GM18511 (cell line): ENCODE measurements around the gene FAM217A.

Experiments used
- ATAC-seq: cut with Tn5 transposase; IDR thresholded peaks from one replicate; pipeline ENCODE4 v1.9.1; 2021; ENCODE audit warnings: mild to moderate bottlenecking, moderate library complexity; ENCODE audit not compliant: unreplicated experiment

FAM217A gene

GRCh38 chr6:4088704-4089103, 9.8 kb upstream of the FAM217A start:
- no peak for ATAC-seq

DNA sequence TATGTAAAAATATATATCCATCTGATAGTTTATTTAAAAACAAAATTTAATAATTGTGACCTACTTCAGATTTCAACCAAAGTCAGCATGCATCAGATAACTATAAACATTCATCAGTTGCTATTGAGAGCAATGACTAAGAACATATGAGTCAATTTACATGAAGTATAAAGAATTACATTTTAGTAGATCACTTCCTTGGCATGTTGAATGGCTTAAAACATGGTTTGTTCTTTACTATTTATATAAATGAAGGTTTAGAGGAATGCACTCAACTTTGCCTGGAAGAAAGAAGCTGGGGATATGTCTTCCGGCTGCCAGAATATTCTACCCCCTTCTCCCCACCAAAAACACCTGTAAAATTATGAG, 6.4 kb upstream of the FAM217A start:
- no peak for ATAC-seq

DNA sequence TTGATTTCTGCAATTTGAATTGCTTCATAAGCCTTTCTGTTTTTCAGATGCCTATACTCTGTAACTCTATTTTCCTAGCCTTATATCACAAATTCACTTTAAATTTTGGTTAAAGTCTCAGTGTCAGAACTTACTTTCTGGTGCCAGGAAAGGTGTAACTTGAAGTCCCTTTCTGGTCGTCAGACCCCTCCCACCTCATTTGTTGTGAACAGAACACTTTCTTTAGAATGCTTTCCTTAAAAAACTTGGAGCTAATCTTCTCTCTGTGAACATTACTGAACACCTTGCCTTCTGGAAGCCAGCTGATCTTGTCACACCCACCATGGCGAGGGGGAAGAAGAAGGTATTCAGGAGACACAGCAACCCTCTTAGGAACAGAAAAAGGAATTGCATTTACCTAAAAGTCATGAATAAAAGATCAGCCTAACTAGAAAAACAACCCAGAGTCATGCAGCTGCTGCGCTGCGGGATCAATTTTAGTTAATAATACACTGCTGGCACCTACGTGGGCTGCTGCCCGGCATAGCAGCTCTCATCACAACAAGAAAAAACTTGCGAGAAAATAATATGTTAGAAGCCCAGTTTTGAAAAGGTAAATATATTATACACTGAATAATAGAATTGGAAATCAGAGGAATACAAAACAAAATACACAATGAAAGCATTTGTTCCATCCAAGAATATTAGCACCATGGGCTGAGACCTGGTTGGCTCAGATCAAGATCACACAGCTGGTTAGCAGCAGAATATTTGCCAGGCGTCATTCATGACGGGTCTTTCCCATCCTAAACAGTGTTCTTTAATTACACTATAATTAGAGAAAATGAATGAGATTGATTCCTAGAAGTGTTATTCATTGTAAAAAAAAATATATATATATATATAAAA, 5.8 kb upstream of the FAM217A start:
- ATAC-seq = no peak

- ATAC-seq = no peak
Measured at GRCh38 chr6:4074478-4075235, 4.3 kb downstream of the FAM217A start.

- ATAC-seq = no peak
Measured at GRCh38 chr6:4071330-4071729, 7.6 kb downstream of the FAM217A start.

DNA sequence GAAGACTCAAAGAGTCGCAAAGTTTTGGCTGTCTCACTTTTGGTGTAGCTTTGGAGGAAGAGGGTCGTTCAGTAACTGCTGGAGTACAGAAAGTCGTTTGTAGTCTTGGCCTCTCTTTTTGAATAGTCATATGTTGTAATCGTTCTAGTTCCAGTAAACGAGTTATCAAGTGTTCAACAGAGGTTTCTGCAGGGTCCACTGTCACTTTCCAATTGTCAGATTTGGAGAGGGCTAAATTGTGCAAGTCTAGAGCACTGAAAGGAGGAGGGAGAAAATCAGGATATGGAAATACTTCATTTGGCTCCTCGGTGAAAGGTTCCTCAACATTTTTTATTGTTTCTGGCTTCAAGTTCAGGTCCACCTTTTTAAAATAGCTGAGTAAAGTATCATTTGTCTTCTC, 9.7 kb downstream of the FAM217A start:
- no peak for ATAC-seq

DNA sequence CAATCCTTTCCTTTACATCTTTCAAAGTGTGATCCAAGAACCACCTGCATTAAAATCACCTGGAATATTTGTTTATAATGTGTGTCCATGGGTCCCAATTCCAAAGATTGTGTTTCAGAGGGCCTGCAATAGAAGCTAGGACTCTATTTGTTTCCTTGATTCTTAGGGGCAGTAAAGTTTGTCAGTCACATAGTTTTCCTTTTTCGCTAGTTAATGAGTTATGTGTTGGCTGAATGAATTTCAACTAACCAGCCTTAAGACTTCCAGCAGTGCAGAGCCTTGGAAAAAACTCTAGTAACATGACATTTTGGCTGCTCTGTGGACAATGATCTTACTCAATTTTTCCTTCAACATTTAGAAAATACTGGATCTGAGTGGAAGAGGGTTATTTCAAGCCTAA, 11.3 kb downstream of the FAM217A start:
- no peak for ATAC-seq

- no peak for ATAC-seq
Measured at GRCh38 chr6:4066029-4066755, 12.7 kb downstream of the FAM217A start.

- ATAC-seq = no peak
Measured at GRCh38 chr6:4059115-4059777, 19.7 kb downstream of the FAM217A start.

- no peak for ATAC-seq
Measured at GRCh38 chr6:4057036-4057435, 21.9 kb downstream of the FAM217A start.

DNA sequence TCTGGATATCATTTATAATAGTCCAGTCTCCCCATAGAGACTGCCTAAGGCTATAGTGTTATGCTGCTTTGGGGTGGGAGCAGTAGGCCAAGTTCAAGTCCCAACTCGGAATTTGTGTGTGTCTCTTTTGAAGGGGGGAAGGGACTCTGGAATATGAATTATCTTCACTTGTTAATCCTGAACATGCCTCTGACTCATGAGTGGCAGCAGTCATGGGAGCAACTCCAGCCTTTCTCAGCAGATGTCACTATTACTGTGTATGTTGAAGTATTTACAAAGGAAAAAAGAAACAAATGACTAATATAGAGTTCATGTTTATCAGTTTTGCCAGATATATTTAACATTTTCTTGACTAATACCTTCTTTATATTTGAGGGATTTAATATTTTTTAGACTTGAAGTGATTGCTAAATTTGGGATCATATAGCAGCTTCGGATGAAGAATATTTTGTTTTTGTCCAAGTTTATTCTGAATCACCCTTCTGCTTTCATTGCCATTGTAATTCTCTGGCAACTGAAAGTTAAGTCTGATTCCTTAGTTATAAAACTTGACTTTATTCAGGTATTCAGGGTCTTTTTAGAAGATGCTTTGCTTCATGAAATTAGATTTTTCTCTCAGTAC, 23.4 kb downstream of the FAM217A start:
- no peak for ATAC-seq

- ATAC-seq = no peak
Measured at GRCh38 chr6:4049246-4049645, 29.7 kb downstream of the FAM217A start.

- ATAC-seq = no peak
Measured at GRCh38 chr6:4041480-4041879, 37.5 kb downstream of the FAM217A start.

DNA sequence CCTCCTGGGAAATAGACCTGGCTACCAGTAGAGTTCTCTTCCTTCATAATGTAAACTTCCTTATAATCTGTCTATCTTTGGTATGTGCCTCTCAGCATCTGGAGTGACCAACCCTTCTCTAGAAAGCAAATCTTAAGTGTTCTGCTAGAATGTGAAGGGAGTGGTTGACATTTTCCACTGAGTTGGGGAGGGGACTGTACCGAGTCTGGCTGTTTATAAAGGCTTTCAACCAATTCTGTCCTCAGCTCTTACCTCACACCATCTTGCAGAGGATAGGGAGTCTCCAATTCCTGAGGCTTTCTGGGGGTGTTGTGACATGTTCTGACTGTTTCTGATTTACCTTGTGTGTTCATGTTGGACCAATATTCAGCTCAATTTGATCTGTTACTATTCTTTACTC, 39.6 kb downstream of the FAM217A start:
- ATAC-seq = no peak

DNA sequence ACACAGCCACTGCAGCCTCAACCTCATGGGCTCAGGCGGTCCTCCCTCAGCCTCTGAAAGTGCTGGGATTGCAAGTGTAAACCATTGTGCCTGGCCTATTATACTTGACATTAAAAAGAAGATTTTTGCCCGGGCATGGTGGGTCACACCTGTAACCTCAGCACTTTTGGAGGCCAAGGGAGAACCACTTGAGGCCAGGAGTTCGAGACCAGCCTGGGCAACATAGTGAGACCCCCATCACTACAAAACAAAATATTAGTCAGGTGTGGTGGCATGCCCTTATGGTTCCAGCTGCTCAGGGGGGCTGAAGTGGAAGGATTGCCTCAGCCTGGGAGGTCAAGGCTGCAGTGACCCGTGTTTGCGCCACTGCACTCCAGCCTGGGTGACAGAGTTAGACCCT, 42.4 kb downstream of the FAM217A start:
- ATAC-seq = no peak

- no peak for ATAC-seq
Measured at GRCh38 chr6:4032475-4032874, 46.5 kb downstream of the FAM217A start.

- no peak for ATAC-seq
Measured at GRCh38 chr6:4031442-4031841, 47.5 kb downstream of the FAM217A start.

DNA sequence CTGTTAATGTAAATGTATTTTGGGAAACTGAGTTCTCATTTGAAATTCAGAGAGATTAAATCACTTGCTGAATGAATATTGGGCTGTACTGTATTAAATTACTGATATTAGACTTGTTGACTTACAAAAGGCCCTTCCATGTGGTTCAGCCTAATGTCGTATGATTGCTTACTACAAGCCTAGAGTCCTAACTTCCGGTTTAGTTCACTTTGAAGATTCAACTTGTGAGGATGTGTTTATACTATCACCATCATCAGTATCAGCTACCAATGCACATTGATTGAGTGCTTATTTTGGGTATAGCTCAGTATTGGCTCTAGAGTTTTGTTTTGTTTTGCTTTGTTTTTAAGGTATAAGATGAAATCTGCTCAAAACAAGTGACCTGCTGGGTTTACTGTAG, 48.3 kb downstream of the FAM217A start:
- no peak for ATAC-seq

GRCh38 chr6:4029687-4030086, 49.2 kb downstream of the FAM217A start:
- ATAC-seq = no peak

DNA sequence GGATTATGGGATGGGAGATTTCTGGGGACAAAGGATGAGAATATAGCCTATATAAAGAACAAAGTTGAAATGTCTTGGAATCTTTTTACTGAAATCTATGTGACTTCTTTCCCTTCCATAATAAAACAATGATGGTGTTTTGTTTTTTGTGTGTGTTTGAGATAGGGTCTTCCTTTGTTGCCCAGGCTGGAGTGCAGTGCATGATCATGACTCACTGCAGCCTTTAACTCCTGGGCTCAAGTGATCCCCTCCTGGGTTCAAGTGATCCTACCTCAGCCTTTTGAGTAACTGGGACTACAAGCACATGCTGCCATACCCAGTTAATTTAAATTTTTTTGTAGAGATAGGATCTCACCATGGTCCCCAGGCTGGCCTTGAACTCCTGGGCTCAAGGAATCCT, 50.9 kb downstream of the FAM217A start:
- ATAC-seq = no peak

DNA sequence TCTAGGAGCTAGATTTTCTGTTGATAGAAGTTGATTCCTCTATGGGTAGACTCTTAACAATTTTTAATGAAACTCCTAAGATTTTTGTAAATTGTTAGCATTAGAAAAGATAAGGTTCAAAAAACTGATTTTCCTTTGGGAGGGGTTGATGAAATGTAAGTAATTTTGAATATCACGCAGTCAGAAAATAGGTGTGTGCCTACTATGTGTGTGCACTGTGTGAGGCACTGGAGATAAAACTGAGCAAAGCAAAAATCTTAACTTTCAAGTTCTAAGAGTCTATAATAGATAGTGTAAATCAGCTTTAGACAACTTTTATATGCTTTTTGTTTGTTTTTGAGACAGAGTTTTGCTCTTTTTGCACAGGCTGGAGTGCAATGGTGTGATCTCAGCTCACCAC, 53.3 kb downstream of the FAM217A start:
- ATAC-seq = no peak
